Astrocyte (in vitro differentiated cells and primary cell): ENCODE results near the gene ASXL1. TPM values are rescaled to one million over a fixed set of nuclear protein-coding genes. Genes with fewer than 3 reads are reported as not detected.

Experiments
- DNase-seq: peaks from one replicate; pipeline ENCODE4 v3.0.0-alpha.2; 2010; ENCODE audit warnings: low read depth
- FAIRE-seq: peaks from 2 replicates; lab custom pipeline; 2011; peaks lifted over from hg19 to GRCh38; lab: Jason Lieb, UNC
- H2AFZ ChIP-seq: 2 replicates; pipeline ENCODE4 v1.6.0; 2012; ENCODE audit warnings: low read depth, low read length, inconsistent platforms
- H3K27ac ChIP-seq: 2 replicates; pipeline ENCODE4 v1.5.1; 2011; ENCODE audit warnings: low read depth, low read length, inconsistent platforms
- H3K27me3 ChIP-seq: 2 replicates; pipeline ENCODE4 v1.6.0; 2011; ENCODE audit warnings: low read length, inconsistent platforms; ENCODE audit not compliant: insufficient read depth
- H3K36me3 ChIP-seq: 2 replicates; pipeline ENCODE4 v1.5.1; 2011; ENCODE audit warnings: low read length, inconsistent platforms; ENCODE audit not compliant: insufficient read depth
- H3K4me1 ChIP-seq: 2 replicates; pipeline ENCODE4 v1.5.1; 2011; ENCODE audit warnings: low read length, inconsistent platforms; ENCODE audit not compliant: insufficient read depth
- H3K4me2 ChIP-seq: 2 replicates; pipeline ENCODE4 v1.6.0; 2012; ENCODE audit warnings: low read length, inconsistent platforms
- H3K4me3 ChIP-seq: 2 replicates; pipeline ENCODE4 v1.5.1; 2011; ENCODE audit warnings: low read depth, mild to moderate bottlenecking, low read length, inconsistent platforms; ENCODE audit not compliant: insufficient read depth
- H3K79me2 ChIP-seq: 2 replicates; pipeline ENCODE4 v1.6.0; 2012; ENCODE audit warnings: mild to moderate bottlenecking, low read length, inconsistent platforms; ENCODE audit not compliant: insufficient read depth
- H3K9ac ChIP-seq: 2 replicates; pipeline ENCODE4 v1.6.0; 2012; ENCODE audit warnings: mild to moderate bottlenecking, low read length, inconsistent platforms
- H3K9me3 ChIP-seq: 2 replicates; pipeline ENCODE4 v1.5.1; 2012; ENCODE audit warnings: low read depth, mild to moderate bottlenecking, low read length, inconsistent platforms; ENCODE audit not compliant: insufficient read depth
- H4K20me1 ChIP-seq: 2 replicates; pipeline ENCODE4 v1.6.0; 2012; ENCODE audit warnings: low read length, inconsistent platforms; ENCODE audit not compliant: insufficient read depth
- H3K27ac Mint-ChIP-seq: one replicate; pipeline ENCODE4 v1.8.0; 2021; ENCODE audit warnings: mild to moderate bottlenecking, mixed read lengths; ENCODE audit not compliant: unreplicated experiment
- H3K27me3 Mint-ChIP-seq: one replicate; pipeline ENCODE4 v1.8.0; 2021; ENCODE audit warnings: low read depth, mixed read lengths; ENCODE audit not compliant: unreplicated experiment
- H3K36me3 Mint-ChIP-seq: one replicate; pipeline ENCODE4 v1.8.0; 2021; ENCODE audit warnings: low read depth, mixed read lengths; ENCODE audit not compliant: unreplicated experiment
- H3K4me1 Mint-ChIP-seq: one replicate; pipeline ENCODE4 v1.8.0; 2021; ENCODE audit warnings: low read depth, mixed read lengths; ENCODE audit not compliant: unreplicated experiment
- H3K4me3 Mint-ChIP-seq: one replicate; pipeline ENCODE4 v1.8.0; 2021; ENCODE audit warnings: mild to moderate bottlenecking, moderate library complexity, mixed read lengths; ENCODE audit not compliant: unreplicated experiment
- H3K9me3 Mint-ChIP-seq: one replicate; pipeline ENCODE4 v1.8.0; 2021; ENCODE audit warnings: mild to moderate bottlenecking, mixed read lengths; ENCODE audit not compliant: unreplicated experiment
- CTCF ChIP-seq: IDR thresholded peaks from 2 replicates; pipeline ENCODE4 v1.5.1; 2011; ENCODE audit warnings: low read depth, mild to moderate bottlenecking, inconsistent platforms, low read length, moderate library complexity; ENCODE audit not compliant: insufficient read depth
- EZH2 ChIP-seq: IDR thresholded peaks from 2 replicates; pipeline ENCODE4 v1.6.1; 2012; ENCODE audit warnings: mild to moderate bottlenecking, low read length, inconsistent platforms; ENCODE audit not compliant: insufficient read depth
- total RNA-seq: library from RNA; stranded (reverse); gene quantifications from 2 replicates; pipeline ENCODE4 v1.2.1, GENCODE V29; 2021

ASXL1 gene
- total RNA-seq, 1 donor from 2014 or later = 62.4 TPM

GRCh38 chr20:32364554-32365208 lies 6.5 kb downstream of the ASXL1 start:
- peaks cover 98% of the 10 kb centered on the region for H4K20me1 ChIP-seq
- H3K4me1 ChIP-seq = peaks cover 9% of the 10 kb centered on the region
- H3K4me2 ChIP-seq = no peak overlapping the region
- H3K9ac ChIP-seq = no peak overlapping the region
- H3K27me3 ChIP-seq = no peaks in the 10 kb centered on the region
- H3K27ac Mint-ChIP-seq = no peak overlapping the region
- peaks cover 9% of the 10 kb centered on the region for H3K36me3 ChIP-seq
- DNase-seq = no peak
- H3K27ac ChIP-seq = no peak overlapping the region
- no peak overlapping the region for H3K4me3 Mint-ChIP-seq
- peaks cover 32% of the 10 kb centered on the region for H3K4me1 Mint-ChIP-seq
- H2AFZ ChIP-seq = no peak overlapping the region
- no peaks in the 10 kb centered on the region for H3K36me3 Mint-ChIP-seq
- no peak for FAIRE-seq
- no peaks in the 10 kb centered on the region for H3K9me3 ChIP-seq
- TF ChIP-seq CTCF (no peak), EZH2 (no peak)
- peaks cover 100% of the 10 kb centered on the region for H3K79me2 ChIP-seq
- H3K9me3 Mint-ChIP-seq = no peaks in the 10 kb centered on the region
- H3K27me3 Mint-ChIP-seq = no peaks in the 10 kb centered on the region
- H3K4me3 ChIP-seq = no peak overlapping the region

- FAIRE-seq (no peak), DNase-seq (no peak)
- Histone ChIP-seq H3K27me3 (no peaks in the 10 kb centered on the region), H4K20me1 (peaks cover 96% of the 10 kb centered on the region), H3K4me3 (no peak overlapping the region), H3K79me2 (peaks cover 100% of the 10 kb centered on the region), H2AFZ (no peak overlapping the region), H3K27ac (no peak overlapping the region), H3K9me3 (no peaks in the 10 kb centered on the region), H3K36me3 (peaks cover 17% of the 10 kb centered on the region), H3K4me1 (peaks cover 9% of the 10 kb centered on the region), H3K9ac (no peak overlapping the region), H3K4me2 (no peak overlapping the region)
- Mint-ChIP-seq H3K9me3 (no peaks in the 10 kb centered on the region), H3K27me3 (no peaks in the 10 kb centered on the region), H3K36me3 (no peaks in the 10 kb centered on the region), H3K4me1 (peaks cover 28% of the 10 kb centered on the region), H3K27ac (no peak overlapping the region), H3K4me3 (no peak overlapping the region)
- TF ChIP-seq CTCF = no peak
- TF ChIP-seq EZH2 = no peak
Observed at GRCh38 chr20:32365564-32365963, 7.4 kb downstream of the ASXL1 start.

GRCh38 chr20:32366380-32366779 lies 8.2 kb downstream of the ASXL1 start:
- H3K36me3 ChIP-seq = peaks cover 20% of the 10 kb centered on the region
- no peak overlapping the region for H2AFZ ChIP-seq
- H3K9ac ChIP-seq = no peak overlapping the region
- no peak overlapping the region for H3K4me3 Mint-ChIP-seq
- no peak overlapping the region for H3K4me3 ChIP-seq
- H3K79me2 ChIP-seq = peaks cover 100% of the 10 kb centered on the region
- no peak overlapping the region for H3K27ac ChIP-seq
- H3K36me3 Mint-ChIP-seq = no peaks in the 10 kb centered on the region
- H3K27ac Mint-ChIP-seq = no peak overlapping the region
- peaks cover 93% of the 10 kb centered on the region for H4K20me1 ChIP-seq
- DNase-seq = no peak
- no peaks in the 10 kb centered on the region for H3K27me3 ChIP-seq
- no peak overlapping the region for H3K4me2 ChIP-seq
- H3K9me3 ChIP-seq = no peaks in the 10 kb centered on the region
- H3K4me1 ChIP-seq = peaks cover 9% of the 10 kb centered on the region
- H3K27me3 Mint-ChIP-seq = no peaks in the 10 kb centered on the region
- H3K4me1 Mint-ChIP-seq = peaks cover 28% of the 10 kb centered on the region
- H3K9me3 Mint-ChIP-seq = no peaks in the 10 kb centered on the region
- TF ChIP-seq CTCF (no peak), EZH2 (no peak)
- FAIRE-seq = no peak
